Loucy (cell line): ENCODE measurements around the gene SH3BP4.

ENCODE experiments used
- H2AFZ ChIP-seq: fragments of 200-600 bp; sonication (generic); 2 replicates; pipeline ENCODE4 v1.6.0; 2016; ENCODE audit warnings: antibody characterized with exemption, mild to moderate bottlenecking, low read length, moderate library complexity
- H3F3A ChIP-seq: fragments of 200-600 bp; 2 replicates; pipeline ENCODE4 v1.6.0; 2016; ENCODE audit warnings: antibody characterized with exemption, low read depth, mild to moderate bottlenecking
- H3K27me3 ChIP-seq: fragments of 200-600 bp; sonication (generic); 2 replicates; pipeline ENCODE4 v1.6.1; 2014; ENCODE audit warnings: low read length, mild to moderate bottlenecking; ENCODE audit not compliant: insufficient read depth, poor library complexity, severe bottlenecking
- H3K36me3 ChIP-seq: fragments of 200-600 bp; sonication (generic); 2 replicates; pipeline ENCODE4 v1.6.1; 2016; ENCODE audit warnings: low read length; ENCODE audit not compliant: insufficient read depth
- H3K4me1 ChIP-seq: fragments of 200-600 bp; sonication (generic); 2 replicates; pipeline ENCODE4 v1.5.1; 2014; ENCODE audit warnings: low read length, mild to moderate bottlenecking; ENCODE audit not compliant: insufficient read depth, poor library complexity, severe bottlenecking
- H3K4me2 ChIP-seq: fragments of 200-600 bp; sonication (generic); 2 replicates; pipeline ENCODE4 v1.6.0; 2014; ENCODE audit warnings: antibody characterized with exemption, low read length, low read depth, mild to moderate bottlenecking; ENCODE audit not compliant: poor library complexity, severe bottlenecking
- H3K4me3 ChIP-seq: fragments of 200-600 bp; sonication (generic); 2 replicates; pipeline ENCODE4 v1.5.1; 2014; ENCODE audit warnings: low read length, mild to moderate bottlenecking, mixed read lengths; ENCODE audit not compliant: poor library complexity, severe bottlenecking
- H3K79me2 ChIP-seq: fragments of 200-600 bp; sonication (generic); 2 replicates; pipeline ENCODE4 v1.6.1; 2014; ENCODE audit warnings: low read length; ENCODE audit not compliant: insufficient read depth
- H3K9ac ChIP-seq: fragments of 200-600 bp; sonication (generic); 2 replicates; pipeline ENCODE4 v1.6.0; 2014; ENCODE audit warnings: mild to moderate bottlenecking, low read depth, low read length, moderate library complexity; ENCODE audit not compliant: poor library complexity, severe bottlenecking
- H3K9me2 ChIP-seq: fragments of 200-600 bp; sonication (generic); replicated peaks from 2 replicates; pipeline ENCODE4 v1.6.1; 2016; ENCODE audit warnings: low read depth, low read length, mixed read lengths
- H3K9me3 ChIP-seq: fragments of 200-600 bp; sonication (generic); 2 replicates; pipeline ENCODE4 v1.6.1; 2014; ENCODE audit warnings: mild to moderate bottlenecking, antibody characterized with exemption, low read length, low read depth; ENCODE audit not compliant: insufficient read depth
- H4K20me1 ChIP-seq: fragments of 200-600 bp; sonication (generic); 2 replicates; pipeline ENCODE4 v1.6.0; 2014; ENCODE audit warnings: antibody characterized with exemption, low read length, mild to moderate bottlenecking; ENCODE audit not compliant: insufficient read depth, poor library complexity, severe bottlenecking
- EZH2phosphoT487 ChIP-seq: fragments of 200-600 bp; IDR thresholded peaks from 2 replicates; pipeline ENCODE4 v1.6.1; 2018; ENCODE audit warnings: antibody characterized with exemption, mild to moderate bottlenecking, moderate library complexity, borderline replicate concordance
- TF ChIP-seq, protein P1 (sequence below): fragments of 200-600 bp; sonication (generic); conservative IDR thresholded peaks from 2 replicates; pipeline ENCODE4 v1.5.1; 2014; ENCODE audit warnings: mild to moderate bottlenecking, antibody characterized with exemption, low read length

Gene SH3BP4

DNA sequence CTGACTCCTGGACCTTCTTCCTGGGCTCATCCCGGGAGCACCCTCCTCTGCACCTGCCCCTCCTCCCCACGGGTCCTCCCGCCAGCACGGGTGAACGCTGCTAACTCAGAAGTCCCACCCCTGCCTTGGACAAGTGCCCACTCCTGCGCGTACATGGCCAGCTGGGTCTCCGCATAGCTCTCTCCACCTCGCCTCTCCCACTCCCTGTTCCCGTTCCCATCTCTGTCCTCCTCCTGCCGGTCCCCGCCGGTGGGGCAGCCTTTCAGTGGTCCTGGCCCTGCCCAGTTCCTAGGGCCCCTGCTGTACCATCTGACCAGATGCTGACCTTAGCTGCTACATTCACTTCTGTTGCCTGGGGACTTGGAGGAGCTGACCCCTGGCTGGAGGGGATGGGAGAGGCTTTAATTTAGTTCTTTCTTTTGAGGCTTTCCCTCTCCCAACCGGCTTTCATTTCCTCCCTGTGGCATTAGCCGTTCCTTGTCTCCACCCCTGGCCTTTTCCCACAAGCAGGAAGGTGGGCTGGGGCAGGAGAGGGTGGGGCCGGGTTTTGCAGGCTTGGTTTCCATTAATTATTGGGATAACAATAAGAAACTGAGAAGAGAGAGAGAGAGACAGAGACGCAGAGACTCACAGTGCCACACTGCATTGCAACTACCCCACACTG lies 136.1 kb downstream of the SH3BP4 start:
- Histone ChIP-seq H3K9me2 (no peaks in the 10 kb centered on the region), H3K27me3 (no peaks in the 10 kb centered on the region), H3K36me3 (no peaks in the 10 kb centered on the region), H4K20me1 (no peaks in the 10 kb centered on the region), H2AFZ (no peak overlapping the region), H3K9ac (no peak overlapping the region), H3K4me2 (no peak overlapping the region), H3F3A (no peaks in the 10 kb centered on the region), H3K4me1 (no peaks in the 10 kb centered on the region), H3K9me3 (no peaks in the 10 kb centered on the region; the same call in 1 of the 2 replicates), H3K4me3 (no peak overlapping the region), H3K79me2 (no peaks in the 10 kb centered on the region)
- TF ChIP-seq, protein P1, sequence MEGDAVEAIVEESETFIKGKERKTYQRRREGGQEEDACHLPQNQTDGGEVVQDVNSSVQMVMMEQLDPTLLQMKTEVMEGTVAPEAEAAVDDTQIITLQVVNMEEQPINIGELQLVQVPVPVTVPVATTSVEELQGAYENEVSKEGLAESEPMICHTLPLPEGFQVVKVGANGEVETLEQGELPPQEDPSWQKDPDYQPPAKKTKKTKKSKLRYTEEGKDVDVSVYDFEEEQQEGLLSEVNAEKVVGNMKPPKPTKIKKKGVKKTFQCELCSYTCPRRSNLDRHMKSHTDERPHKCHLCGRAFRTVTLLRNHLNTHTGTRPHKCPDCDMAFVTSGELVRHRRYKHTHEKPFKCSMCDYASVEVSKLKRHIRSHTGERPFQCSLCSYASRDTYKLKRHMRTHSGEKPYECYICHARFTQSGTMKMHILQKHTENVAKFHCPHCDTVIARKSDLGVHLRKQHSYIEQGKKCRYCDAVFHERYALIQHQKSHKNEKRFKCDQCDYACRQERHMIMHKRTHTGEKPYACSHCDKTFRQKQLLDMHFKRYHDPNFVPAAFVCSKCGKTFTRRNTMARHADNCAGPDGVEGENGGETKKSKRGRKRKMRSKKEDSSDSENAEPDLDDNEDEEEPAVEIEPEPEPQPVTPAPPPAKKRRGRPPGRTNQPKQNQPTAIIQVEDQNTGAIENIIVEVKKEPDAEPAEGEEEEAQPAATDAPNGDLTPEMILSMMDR = no peak
- TF ChIP-seq EZH2phosphoT487 = no peak

DNA sequence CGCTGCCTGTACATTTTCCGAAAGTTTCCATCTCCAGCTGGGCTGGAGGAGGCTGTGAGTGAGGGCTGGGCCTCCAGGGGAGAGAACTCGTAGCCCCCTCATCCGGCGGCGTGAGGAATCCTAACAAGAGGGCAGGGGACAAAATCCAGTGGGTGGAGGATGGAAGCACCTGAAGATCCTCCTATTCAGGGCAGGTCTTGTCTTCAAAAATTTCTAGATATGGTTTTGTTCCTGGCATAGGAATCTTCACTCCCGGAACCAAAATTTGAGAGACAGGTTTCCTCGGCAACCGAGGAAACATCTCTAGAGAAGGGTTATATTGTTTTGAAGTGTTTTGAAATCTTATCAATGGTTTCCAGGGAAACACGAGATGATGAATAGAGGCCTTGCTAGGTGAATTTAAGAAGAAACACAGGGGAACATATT lies 136.7 kb downstream of the SH3BP4 start:
- H3K4me1 ChIP-seq = no peaks in the 10 kb centered on the region
- no peak overlapping the region for H2AFZ ChIP-seq
- no peak overlapping the region for H3K4me2 ChIP-seq
- H3K79me2 ChIP-seq = no peaks in the 10 kb centered on the region
- no peak overlapping the region for H3K9ac ChIP-seq
- H3F3A ChIP-seq = no peaks in the 10 kb centered on the region
- no peaks in the 10 kb centered on the region for H4K20me1 ChIP-seq
- TF ChIP-seq, protein P1 = no peak
- no peak for TF ChIP-seq EZH2phosphoT487
- H3K9me2 ChIP-seq = no peaks in the 10 kb centered on the region
- no peaks in the 10 kb centered on the region for H3K36me3 ChIP-seq
- no peaks in the 10 kb centered on the region; the same call in 1 of the 2 replicates for H3K9me3 ChIP-seq
- no peaks in the 10 kb centered on the region for H3K27me3 ChIP-seq
- H3K4me3 ChIP-seq = no peak overlapping the region

DNA sequence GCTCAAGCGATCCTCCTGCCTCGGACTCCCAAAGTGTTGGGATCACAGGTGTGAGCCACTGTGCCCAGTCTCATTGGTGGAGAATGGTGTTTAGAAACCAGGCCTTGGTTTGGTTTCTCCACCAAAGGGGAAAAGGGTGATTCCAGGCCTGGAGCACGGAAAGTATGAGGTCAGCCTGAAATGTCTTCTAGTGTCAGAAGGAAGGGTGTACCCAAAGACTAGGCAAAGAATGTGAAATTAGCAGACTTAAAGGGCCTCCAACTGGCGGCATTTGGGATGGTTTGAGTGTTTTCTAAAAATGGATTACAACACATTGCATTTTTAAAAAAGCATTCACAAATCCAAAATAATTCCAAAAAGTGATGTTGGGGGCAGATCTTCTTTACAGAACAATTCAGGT lies 139.6 kb downstream of the SH3BP4 start:
- H3K27me3 ChIP-seq = no peaks in the 10 kb centered on the region
- H3F3A ChIP-seq = no peaks in the 10 kb centered on the region
- no peak overlapping the region for H3K4me2 ChIP-seq
- H3K4me3 ChIP-seq = no peak overlapping the region
- no peaks in the 10 kb centered on the region for H4K20me1 ChIP-seq
- H3K79me2 ChIP-seq = no peaks in the 10 kb centered on the region
- H2AFZ ChIP-seq = no peak overlapping the region
- no peaks in the 10 kb centered on the region for H3K9me2 ChIP-seq
- no peak overlapping the region for H3K9ac ChIP-seq
- TF ChIP-seq, protein P1 = no peak
- no peak for TF ChIP-seq EZH2phosphoT487
- no peaks in the 10 kb centered on the region for H3K36me3 ChIP-seq
- H3K4me1 ChIP-seq = no peaks in the 10 kb centered on the region
- H3K9me3 ChIP-seq = no peaks in the 10 kb centered on the region
